IPS DF 6.9 (cell line): ENCODE data around the gene GLP2R.

Experiments used
- DNase-seq: peaks from one replicate; pipeline ENCODE4 v3.0.0-alpha.2; 2013; ENCODE audit warnings: low read depth, low spot score
- H3K27ac ChIP-seq: one replicate; pipeline ENCODE4 v1.5.1; 2013; ENCODE audit warnings: low read length, control low read depth
- H3K27me3 ChIP-seq: 2 replicates; pipeline ENCODE4 v1.6.1; 2013; ENCODE audit warnings: mild to moderate bottlenecking, low read length; ENCODE audit not compliant: control insufficient read depth, insufficient read depth
- H3K36me3 ChIP-seq: 2 replicates; pipeline ENCODE4 v1.6.1; 2013; ENCODE audit warnings: low read length; ENCODE audit not compliant: control insufficient read depth, insufficient read depth
- H3K4me1 ChIP-seq: 2 replicates; pipeline ENCODE4 v1.6.1; 2013; ENCODE audit warnings: low read length; ENCODE audit not compliant: control insufficient read depth, insufficient read depth
- H3K4me3 ChIP-seq: 2 replicates; pipeline ENCODE4 v1.5.1; 2013; ENCODE audit warnings: mild to moderate bottlenecking, low read length
- H3K9me3 ChIP-seq: 2 replicates; pipeline ENCODE4 v1.6.1; 2013; ENCODE audit warnings: low read length, inconsistent platforms; ENCODE audit not compliant: control insufficient read depth, insufficient read depth
- WGBS: extraction: QIAGEN DNeasy Blood & Tissue Kit; methylation state at CpG from one replicate; pipeline ENCODE4 v1.1.7; 2013; ENCODE audit warnings: mixed read lengths, missing lambda C conversion rate; ENCODE audit not compliant: insufficient read length, insufficient coverage; 5-methylcytosine and 5-hydroxymethylcytosine counted together

The GLP2R gene

DNA sequence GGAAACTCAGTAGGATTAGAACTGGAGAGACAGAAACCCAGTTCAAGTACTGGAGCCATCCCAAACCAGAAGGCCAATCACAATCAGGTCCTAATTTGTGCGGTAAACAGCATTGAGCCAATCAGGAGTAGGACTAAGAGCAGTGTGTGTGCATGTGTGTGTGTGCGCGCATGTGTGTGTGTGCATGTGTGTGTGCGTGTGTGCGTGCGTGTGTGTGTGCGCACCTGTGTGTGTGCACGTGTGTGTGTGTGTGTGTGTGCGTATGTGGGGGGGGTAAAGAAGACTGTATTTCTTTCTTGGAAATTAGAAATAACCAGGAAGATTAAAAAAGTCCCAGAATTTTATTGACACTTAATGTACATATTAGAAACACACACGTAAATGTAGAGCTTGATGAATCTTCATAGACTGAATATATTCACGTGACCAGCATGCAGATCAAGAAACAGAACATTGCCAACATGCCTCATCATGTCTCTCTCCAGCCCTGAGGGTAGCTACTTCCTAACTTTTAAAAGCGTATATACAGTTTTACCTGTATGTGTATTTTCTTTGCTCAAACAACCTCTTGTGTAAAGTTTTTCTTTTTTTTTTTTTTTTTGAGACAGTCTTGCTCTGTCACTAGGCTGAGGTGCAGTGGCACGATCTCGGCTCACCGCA, 33.4 kb upstream of the GLP2R start:
- no peak for DNase-seq
- H3K9me3 ChIP-seq: no peaks in the 10 kb centered on the region
- H3K4me3 ChIP-seq: no peak overlapping the region
- no CpG with 5 or more reads among the region's 15 CpGs for WGBS
- H3K36me3 ChIP-seq: no peaks in the 10 kb centered on the region
- no peaks in the 10 kb centered on the region for H3K4me1 ChIP-seq
- H3K27me3 ChIP-seq: no peaks in the 10 kb centered on the region
- no peak overlapping the region for H3K27ac ChIP-seq

DNA sequence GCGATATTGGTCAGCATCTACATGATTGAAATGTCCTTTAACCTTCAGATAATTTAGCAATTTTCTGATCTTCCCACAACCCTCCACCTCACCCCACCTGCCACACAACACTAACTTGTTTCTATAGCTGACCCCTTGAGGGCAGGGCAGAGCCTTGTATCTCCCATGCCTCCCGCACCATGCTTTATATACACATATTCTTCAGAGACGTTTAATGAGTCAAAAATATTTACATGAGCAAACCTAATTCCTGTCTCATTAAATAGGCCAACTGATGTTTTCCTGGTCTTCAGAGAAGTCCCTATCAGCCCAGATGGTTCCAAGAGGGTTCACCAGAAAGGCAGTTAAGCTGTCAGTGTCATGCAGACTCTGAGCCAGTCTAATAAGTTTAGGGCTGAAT, 27.7 kb upstream of the GLP2R start:
- Histone ChIP-seq H3K27me3 (no peaks in the 10 kb centered on the region), H3K9me3 (no peaks in the 10 kb centered on the region), H3K4me3 (no peak overlapping the region), H3K4me1 (no peaks in the 10 kb centered on the region), H3K27ac (no peak overlapping the region), H3K36me3 (no peaks in the 10 kb centered on the region)
- no peak for DNase-seq
- WGBS: no CpG with 5 or more reads among the region's 3 CpGs

DNA sequence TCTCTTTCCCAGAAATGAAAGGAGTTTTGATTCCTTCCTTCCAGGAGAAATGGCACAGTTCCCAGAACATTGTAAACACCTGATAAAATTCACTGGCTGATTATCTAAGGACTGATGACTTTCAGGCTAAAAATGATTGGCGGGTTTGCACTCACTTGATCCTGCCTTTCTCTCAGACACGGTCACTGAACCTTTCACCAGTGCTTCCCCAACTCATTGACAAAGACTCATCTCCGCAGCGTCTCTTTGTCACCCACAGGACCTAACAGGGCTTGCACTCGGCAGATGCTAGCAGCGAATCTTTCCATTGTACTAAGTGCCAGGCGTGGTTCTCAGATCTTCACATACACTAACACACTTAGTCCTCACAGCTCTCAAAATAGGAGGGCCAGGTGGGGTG, 27.0 kb upstream of the GLP2R start:
- Histone ChIP-seq H3K27ac (no peak overlapping the region), H3K9me3 (no peaks in the 10 kb centered on the region), H3K4me3 (no peak overlapping the region), H3K27me3 (no peaks in the 10 kb centered on the region), H3K4me1 (no peaks in the 10 kb centered on the region), H3K36me3 (no peaks in the 10 kb centered on the region)
- no peak for DNase-seq
- WGBS: no CpG with 5 or more reads among the region's 7 CpGs

DNA sequence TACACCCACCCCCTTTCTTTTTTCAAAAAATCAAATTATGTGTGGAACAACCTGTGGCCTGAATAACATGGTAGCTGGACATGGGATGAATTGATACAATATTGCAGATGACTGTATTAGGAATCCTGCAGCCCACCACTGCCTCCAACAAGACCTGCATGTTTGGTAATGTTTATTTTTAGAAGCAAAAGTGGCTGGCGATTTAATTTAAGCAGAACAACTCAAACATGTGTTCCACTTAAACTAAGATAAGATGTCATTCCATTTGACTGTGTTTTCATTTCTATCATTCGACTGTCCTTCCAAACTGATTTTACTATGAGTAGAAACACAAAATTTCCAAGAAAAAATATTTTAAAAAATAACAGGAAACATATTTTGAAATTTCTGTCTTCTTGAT, 24.2 kb upstream of the GLP2R start:
- no peak overlapping the region for H3K27ac ChIP-seq
- DNase-seq: no peak
- WGBS: no CpG with 5 or more reads among the region's 2 CpGs

DNA sequence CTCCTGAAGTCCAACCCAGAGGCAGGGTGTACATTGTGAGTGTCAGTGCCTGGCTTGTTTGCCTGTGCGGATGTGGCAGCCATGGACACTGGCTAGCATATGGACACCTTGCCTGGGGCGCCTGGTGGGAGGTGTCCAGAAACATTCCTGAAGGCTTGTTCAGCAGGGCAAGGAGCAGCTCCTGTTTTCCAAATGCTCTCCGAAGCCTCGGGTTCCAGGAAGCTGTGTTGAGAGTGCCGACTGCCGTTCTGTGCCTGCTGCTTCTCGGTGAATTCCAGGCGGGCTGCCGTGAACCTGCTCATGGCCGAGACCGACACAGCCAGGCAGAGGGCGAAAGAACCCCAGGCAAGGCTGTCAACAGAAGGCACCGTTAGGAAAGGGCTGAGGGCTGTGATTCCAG, 23.4 kb upstream of the GLP2R start:
- H3K27me3 ChIP-seq: no peaks in the 10 kb centered on the region
- no peak overlapping the region for H3K4me3 ChIP-seq
- WGBS: no CpG with 5 or more reads among the region's 13 CpGs
- H3K36me3 ChIP-seq: no peaks in the 10 kb centered on the region
- H3K4me1 ChIP-seq: no peaks in the 10 kb centered on the region
- no peak overlapping the region for H3K27ac ChIP-seq
- DNase-seq: no peak
- H3K9me3 ChIP-seq: no peaks in the 10 kb centered on the region

More for the DNA sequence above, 24.2 kb upstream of the GLP2R start:
- Histone ChIP-seq H3K4me3 (no peak overlapping the region), H3K36me3 (no peaks in the 10 kb centered on the region), H3K9me3 (no peaks in the 10 kb centered on the region), H3K27me3 (no peaks in the 10 kb centered on the region), H3K4me1 (no peaks in the 10 kb centered on the region)

DNA sequence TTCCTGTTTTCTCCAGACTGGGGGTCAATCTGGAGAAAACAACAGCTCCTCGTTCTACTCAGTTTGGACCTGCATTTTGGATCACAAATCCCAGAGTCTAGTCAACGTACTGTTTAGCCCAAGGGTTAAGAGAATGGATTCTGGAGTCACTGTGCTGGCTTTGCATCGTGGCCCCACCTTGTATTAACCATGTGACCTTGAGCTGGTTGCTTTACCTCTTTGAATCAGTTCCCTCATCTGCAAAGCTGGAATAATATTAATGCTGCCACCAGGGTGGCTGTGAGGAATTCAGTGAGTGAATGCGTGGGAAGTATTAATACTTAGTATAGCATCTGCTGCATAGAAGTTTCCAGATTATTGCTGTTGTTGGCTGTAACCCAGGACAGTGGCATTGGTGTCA, 23.0 kb upstream of the GLP2R start:
- no peak overlapping the region for H3K4me3 ChIP-seq
- no peaks in the 10 kb centered on the region for H3K9me3 ChIP-seq
- no peak for DNase-seq
- H3K27me3 ChIP-seq: no peaks in the 10 kb centered on the region; the same call in 1 of the 2 replicates
- H3K4me1 ChIP-seq: no peaks in the 10 kb centered on the region
- WGBS: no CpG with 5 or more reads among the region's 4 CpGs
- no peak overlapping the region for H3K27ac ChIP-seq
- no peaks in the 10 kb centered on the region for H3K36me3 ChIP-seq

DNA sequence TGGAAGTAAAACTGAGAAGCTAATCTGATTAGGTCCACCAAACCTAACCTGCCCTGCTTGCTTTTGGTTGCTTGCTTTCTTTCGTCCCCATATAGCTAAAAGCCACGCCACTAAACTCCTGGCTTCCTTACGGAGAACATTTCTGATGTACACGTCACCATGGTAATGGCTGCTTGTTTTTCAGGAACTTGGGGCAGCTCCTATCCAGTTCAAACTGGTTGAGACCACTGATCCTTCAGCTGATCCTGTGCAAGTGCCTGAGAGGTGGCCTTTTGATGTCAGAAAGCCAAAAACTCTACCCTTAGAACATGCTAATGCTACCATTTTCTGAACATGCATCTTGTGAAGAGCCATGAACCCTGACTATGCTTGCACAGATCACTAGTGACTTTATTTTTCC, 20.0 kb upstream of the GLP2R start:
- no peak overlapping the region for H3K4me3 ChIP-seq
- H3K4me1 ChIP-seq: no peaks in the 10 kb centered on the region
- no peak for DNase-seq
- WGBS: no CpG with 5 or more reads among the region's 4 CpGs
- H3K27me3 ChIP-seq: no peaks in the 10 kb centered on the region; the same call in 1 of the 2 replicates
- H3K27ac ChIP-seq: no peak overlapping the region
- no peaks in the 10 kb centered on the region for H3K9me3 ChIP-seq
- H3K36me3 ChIP-seq: no peaks in the 10 kb centered on the region

DNA sequence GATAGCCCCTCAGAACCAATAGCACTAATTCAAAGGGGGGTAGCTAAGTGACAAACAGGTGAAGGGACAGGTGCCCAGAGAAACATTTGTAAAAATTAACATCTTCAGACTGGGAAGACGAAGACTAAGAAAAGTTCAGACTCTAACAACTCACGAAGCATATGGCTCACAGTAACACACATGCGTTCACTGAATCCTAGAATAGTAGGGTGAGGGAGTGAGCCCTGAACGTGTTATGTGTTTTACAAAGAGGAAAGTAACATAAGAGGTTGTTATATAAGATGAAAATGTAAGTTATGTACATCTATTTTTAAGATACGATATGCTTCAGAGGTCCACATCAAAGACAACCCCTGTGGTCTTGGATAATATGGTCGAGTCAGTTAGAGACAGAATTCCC, 19.0 kb upstream of the GLP2R start:
- 100% methylated on average over 1 of the region's 6 CpGs for WGBS

DNA sequence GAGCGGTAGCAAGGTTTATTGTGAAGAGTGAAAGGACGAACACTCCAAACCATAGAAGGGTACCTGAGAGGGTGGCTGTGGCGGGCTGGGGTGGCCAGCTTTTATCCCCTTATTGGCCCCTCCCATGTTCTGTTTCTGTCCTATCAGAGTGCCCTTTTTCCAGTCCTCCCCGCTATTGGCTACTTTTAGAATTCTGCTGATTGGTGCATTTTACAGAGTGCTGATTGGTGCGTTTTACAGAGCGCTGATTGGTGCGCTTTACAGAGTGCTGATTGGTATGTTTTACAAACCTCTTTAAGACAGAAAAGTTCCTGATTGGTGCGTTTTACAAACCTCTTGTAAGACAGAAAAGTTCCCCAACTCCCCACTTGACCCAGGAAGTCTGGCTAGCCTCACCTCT, 16.3 kb upstream of the GLP2R start:
- WGBS: no CpG with 5 or more reads among the region's 8 CpGs
- H3K9me3 ChIP-seq: no peaks in the 10 kb centered on the region

More for the DNA sequence above, 19.0 kb upstream of the GLP2R start:
- Histone ChIP-seq H3K4me1 (no peaks in the 10 kb centered on the region), H3K4me3 (no peak overlapping the region), H3K27ac (no peak overlapping the region), H3K27me3 (no peaks in the 10 kb centered on the region; the same call in 1 of the 2 replicates), H3K9me3 (no peaks in the 10 kb centered on the region), H3K36me3 (no peaks in the 10 kb centered on the region)
- no peak for DNase-seq

DNA sequence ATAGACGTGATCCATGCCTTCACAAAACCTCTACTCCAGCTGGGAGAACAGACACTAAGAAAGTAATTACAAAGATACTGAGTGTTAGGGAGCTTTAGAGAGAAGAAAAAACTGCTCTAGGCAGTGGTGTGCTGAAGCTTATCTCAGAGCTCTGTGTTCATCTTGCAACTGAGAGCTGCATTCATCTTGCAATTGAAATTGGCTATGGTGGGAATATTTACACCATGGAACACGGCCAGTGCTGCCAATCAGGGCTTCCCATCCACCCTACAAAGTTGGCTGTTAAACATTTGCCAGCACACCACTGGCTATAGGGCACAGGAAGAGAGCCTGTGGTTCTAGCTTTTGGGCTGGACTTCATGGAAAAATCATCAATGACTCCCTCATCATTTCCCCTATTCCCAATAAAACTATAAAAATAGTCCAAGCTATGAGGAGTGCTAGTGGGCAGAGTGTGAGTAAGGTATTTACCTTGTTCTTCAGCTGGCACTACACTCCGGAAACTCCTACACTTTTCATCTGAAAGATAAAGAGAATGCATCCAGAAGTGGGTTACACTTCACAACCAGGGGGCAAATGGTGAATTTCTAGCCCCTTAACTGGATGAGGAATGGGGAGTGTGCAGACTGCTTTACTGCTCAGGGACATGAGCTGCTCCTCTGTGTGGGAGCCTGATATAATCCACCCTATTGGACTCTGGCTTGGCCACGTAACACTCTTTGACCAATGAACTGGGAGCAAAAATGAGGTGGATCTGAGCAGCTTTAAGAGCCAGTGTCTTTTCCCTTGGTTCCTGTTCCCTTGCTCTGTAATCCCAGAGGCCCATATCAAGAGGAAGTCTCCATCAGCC, 15.4 kb upstream of the GLP2R start:
- H3K9me3 ChIP-seq: no peaks in the 10 kb centered on the region
- no peaks in the 10 kb centered on the region for H3K36me3 ChIP-seq
- no peak overlapping the region for H3K27ac ChIP-seq
- WGBS: no CpG with 5 or more reads among the region's 4 CpGs
- no peaks in the 10 kb centered on the region for H3K4me1 ChIP-seq
- no peak overlapping the region for H3K4me3 ChIP-seq
- H3K27me3 ChIP-seq: no peaks in the 10 kb centered on the region; the same call in 1 of the 2 replicates
- no peak for DNase-seq

More for the DNA sequence above, 16.3 kb upstream of the GLP2R start:
- H3K27ac ChIP-seq: no peak overlapping the region
- H3K4me3 ChIP-seq: no peak overlapping the region
- H3K36me3 ChIP-seq: no peaks in the 10 kb centered on the region
- DNase-seq: no peak
- no peaks in the 10 kb centered on the region for H3K4me1 ChIP-seq
- no peaks in the 10 kb centered on the region; the same call in 1 of the 2 replicates for H3K27me3 ChIP-seq
